GM19025 (cell line): ENCODE measurements around the gene WDR91.
A peak's percentile ranks its signal among the peaks of the same experiment; 100 is the strongest.

ENCODE experiments used
- ATAC-seq: cut with Tn5 transposase; IDR thresholded peaks from one replicate; pipeline ENCODE4 v1.9.1; 2021; ENCODE audit warnings: mild to moderate bottlenecking, low read depth, moderate library complexity; ENCODE audit not compliant: unreplicated experiment

The WDR91 gene

DNA sequence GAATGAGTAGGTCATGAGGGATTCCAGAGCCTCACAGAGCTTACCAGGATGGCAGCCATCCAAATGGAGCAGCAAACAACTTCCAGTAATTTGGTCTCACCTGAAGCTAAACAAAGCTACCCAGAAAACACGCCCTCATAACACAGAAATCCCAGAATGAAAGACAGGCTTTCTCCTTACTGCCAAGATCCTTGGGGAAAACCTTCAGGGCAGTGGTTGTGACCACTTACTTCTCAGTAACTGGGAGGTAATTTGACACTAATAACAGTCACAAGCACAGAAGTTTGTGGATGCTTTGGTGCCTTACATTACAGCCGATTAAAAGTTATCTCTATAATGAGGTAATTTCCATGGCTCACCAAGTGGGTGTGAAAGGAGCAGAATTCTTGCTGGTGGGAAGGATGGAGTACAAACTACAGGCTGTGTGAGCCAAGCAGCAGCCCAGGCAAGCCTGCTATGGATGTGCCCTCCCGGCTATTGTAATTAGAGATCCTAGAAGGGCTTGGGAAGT, 10.4 kb downstream of the WDR91 start:
- no peak for ATAC-seq

DNA sequence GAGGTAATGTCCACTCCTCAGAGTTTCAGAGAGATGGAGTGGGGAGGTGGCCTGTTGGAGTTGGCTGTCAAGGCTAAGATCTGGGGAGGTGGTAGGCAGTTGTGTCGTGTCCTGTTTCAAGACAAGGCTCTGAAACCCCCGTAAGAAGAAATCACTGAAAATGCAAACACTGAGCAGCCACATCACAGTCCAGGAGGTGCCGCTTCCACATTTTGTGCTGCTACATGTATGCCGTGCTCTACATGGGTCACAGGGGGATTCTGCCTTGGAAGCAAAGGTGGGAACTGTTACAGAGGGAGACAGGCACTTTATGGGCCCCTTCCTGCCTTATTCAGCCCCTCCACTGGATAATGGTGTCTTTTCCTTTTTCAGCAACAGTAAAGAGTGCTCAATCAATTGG, 11.9 kb downstream of the WDR91 start:
- no peak for ATAC-seq

DNA sequence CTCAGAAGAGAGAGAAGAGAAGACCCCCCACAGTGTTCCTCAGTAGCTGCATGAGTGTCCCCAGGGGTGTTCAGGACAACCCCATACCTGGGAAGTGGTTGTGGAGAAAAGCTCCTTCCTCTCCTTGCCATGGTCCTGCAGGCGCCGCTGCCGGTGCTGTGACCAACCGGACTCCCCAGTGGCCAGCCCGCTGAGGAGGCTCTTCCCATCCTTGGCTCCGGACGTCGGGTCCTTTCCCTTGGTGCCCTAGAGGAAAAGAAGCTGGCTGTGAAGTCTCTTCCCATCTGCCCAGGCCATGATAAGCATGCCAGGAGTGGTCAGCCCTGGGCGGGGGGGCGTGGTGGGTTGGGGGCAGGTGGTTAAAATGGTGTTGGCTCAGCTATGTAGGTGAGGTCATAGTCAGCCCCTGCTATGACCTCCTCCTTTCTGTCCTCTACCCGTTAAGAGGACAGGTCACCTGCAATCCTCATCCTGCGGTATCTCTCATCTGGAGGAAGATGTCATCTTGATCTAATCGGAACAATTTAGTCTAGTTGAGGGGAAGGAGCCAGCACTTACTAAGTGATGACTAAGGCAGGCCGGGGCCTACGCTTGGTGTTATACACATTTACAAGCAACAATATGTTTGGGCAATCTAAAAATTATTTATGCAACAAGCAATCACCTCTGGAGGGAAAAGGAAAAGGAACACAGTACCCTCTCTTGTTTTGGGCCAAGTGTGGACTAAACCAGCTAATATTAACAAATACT, 13.2 kb downstream of the WDR91 start:
- ATAC-seq: no peak

DNA sequence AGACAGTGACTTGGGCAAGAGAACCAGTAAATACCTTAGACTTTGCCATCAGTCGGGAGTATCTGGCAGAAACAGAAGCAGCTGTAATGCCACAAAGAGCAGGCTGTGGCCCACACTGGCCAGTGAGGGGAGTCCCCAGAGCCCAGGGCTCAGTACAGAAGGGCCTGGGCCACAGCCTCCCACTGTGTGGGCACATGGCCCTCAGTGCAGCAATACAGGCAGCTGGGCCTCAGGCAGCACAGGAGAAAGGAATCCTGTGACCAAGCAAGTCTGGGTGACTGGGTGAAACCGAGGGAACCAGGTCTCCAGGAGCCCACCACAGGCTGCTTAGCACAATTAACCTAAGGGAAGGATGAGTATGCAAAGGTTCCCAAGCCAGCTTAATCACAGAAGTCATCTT, 14.0 kb downstream of the WDR91 start:
- ATAC-seq: no peak

DNA sequence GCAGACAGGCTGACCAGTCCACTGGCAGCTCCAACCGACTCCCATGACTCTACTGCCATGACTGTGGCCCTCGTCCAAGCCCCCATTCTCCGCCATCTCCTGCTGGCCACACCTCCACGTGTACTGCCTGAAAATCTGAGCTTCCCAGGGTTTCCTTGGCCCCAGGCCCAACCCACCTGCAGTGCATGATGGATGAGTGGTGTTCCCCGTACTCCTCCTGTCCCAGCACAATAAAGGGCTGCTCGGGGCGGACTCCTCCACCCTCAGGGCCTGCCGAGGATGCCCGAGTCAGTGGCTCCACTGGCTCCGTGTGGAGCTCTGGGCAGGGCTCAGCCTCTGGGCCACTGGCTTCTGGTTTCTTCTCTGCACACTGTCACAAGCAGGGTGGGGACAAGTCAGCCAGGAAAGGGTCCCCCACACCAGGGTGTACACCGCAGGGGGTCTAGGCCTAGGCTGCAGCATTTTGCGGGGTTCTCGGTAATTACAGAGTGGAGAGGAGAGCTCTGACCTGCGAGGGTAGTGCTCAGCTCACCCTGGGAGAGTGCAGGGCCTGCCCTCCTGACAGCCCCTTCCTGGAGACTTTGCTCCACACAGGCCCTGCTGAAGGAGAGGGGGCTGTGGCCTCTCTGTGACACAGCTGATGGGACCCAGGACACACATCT, 15.2 kb downstream of the WDR91 start:
- no peak for ATAC-seq

DNA sequence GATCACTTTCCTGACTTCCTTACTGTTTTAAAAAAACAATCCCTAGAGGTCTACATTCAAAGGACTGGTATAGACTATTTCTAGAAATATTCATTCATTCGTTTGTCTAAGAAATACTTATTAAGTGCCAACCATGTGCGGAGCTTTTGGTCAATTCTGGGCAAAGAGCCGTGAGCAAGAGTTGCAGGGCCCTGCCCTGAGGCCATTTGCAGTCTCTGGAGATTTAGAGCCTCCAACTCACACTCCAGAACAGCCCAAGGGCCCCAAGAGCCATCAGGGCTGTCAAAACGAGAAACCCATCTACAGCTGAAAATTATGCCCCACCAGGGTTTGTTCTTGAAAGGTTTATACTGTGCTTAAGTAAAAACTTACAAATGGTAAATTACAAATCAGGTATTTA, 16.2 kb downstream of the WDR91 start:
- ATAC-seq: no peak

DNA sequence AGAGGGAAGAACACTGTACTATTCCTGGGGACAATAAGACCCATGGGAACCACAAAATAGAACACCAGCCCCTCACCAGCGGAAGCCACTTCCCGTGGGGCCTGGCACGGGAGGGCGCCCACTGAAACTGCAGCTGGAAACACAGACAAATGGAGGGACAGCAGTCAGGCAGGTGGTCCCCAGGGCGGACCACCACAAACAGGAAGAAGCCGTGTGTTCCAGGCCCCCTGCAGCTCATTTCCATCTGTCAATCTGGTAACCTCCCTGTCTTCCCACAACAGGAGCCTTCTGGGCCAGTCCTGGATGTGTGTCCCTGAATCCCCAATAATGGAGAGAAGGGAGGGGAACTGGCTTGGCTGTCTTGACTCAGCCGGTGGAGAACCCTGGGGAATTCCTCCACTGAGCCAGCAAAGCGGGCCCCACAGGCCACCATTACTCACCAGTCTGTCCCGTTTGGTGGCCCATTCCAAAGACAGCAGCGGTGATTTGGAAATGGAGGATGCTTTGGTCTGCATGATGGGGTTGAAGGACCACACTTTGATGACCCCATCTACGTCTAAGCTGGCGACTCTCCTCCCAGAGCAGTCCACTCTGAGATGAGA, 16.7 kb downstream of the WDR91 start:
- ATAC-seq: no peak

DNA sequence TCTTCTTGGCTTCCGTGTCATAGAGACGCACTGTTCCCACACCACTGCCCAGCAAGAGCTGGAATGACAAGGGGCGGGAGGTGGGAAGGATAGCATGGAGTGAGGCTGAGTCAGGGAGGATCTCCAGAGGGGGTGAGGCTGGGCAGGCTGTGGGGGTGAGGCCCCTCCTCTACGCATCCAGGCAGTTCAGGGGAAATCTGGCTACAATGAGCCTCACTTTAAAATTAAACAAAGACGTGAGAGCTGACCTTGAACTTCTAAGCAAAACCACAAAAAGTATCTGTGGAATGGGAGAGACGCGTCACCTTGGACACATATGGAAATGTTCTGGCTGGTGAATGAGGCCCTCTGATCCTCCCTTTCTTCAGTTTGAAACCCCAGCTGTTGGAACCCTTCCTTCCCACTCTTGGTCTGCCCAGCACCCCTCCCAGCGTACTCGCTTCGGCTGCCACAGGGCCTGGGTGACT, 17.7 kb downstream of the WDR91 start:
- ATAC-seq: no peak

DNA sequence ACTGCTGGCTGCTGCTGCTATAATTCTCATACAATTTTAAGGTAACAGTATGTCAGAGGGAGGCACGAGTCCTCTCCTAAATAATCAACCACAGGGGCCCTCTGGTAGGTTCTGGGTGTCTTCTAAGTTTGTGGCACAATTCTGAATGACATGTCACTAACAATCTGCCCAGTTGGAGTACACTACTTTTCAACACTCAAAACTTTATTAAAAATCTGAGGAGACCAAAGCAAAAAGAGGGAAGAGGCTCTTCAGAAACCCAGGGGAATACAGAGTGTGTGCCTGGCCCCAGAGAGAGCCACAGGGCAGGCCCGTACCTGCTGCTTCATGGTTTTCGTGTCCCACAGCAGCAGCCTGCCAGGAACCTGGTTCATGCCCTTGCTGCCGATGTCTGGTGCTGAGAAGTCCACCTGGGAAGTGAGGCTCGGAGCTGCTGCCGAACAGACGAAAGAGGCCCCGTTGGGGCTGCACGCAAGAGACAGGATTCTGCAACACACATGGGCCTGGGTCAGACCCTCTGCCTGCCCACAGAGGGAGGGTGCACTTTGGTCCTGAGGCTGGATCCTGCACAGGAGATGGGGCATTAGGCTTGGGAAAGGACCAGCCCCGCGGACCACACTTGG, 18.3 kb downstream of the WDR91 start:
- no peak for ATAC-seq

DNA sequence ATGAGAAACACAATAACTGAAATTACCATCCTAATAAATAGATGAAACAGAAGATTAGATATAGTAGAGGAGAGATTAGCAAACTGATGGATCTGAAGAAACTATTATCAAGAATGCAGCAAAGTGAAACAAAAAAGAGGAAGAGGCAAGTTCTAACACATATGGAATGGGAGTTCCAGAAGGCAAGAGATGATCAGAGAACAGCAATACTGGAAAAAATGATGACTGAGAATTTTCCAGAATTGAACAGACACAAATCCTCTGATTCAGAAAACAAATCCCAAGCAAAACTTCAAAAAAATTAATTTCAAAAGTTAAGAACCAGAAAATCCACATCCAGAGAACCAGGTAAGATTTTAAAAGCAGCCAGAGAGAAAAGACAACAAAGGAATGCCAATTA, 20.6 kb downstream of the WDR91 start:
- no peak for ATAC-seq

DNA sequence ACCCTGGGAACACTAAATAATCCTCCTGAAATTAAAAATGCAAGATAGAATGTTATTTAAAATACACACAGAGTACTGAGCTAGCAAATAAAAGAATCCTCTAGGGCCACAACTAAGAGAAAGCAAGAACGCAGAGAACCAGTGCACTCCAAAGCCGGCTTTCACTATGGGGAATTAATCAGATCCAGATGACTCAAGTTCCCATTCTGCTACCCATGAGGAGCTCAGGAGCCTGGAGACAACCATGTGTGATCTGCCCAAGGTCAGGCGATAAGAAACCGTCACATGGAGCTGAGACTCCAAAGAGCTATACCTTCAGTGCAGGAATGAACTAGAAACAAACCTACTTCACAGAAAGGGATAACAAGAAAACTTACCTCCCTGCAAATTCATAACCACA, 21.4 kb downstream of the WDR91 start:
- no peak for ATAC-seq

DNA sequence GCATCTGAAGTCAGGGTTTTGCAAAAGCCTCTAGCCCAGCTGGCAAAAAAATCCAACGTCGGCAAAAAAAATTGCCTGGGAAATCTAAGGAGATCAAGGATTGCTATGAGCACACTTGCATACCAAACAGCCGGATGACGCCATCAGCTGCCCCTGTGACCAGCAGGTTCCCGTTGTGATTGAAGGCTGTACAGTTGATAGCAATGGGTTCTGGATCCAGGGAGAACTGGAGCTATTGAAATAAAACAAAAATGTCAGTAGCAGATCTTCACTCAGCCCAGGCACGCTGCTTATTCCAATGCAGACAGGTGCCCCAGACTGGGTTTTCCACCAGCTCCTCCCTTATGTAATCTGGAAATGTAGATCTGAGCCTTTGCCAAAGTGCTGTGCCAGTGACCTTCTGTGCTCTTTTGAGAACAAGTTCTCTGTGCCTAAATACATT, 22.1 kb downstream of the WDR91 start:
- ATAC-seq: no peak

DNA sequence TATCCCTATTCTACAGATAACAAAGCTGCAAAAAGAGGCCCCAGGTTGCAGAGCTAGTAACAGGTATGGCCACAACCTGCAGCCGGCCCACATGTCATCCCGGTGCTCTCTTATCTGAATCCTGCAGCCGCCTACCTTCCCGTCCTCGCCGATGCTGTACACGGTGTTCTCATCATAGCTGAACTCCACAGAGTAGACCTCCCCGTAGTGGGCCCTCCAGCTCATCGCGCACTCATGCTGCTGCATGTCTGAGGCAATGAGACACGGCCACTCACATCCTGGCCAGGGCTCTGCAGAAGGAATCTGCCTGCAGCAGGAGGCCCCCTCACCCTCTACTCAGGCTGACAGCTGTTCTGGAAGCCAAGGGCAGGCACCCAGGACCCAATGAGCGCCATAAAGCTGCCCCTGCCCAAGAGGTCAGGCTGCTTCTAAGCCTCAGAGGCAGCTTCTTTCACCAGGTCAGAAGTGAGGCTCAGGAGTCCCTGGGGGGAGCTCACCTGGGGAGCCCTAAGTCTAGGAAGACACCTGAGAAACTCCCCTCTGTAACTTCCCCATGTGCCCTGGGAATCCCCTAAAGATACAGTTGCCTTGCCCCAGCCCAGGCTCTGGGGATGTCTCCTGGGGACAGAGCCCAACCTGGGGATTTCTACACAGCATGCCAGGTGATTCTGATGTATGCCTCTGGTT, 22.9 kb downstream of the WDR91 start:
- ATAC-seq: peak; percentile 42

DNA sequence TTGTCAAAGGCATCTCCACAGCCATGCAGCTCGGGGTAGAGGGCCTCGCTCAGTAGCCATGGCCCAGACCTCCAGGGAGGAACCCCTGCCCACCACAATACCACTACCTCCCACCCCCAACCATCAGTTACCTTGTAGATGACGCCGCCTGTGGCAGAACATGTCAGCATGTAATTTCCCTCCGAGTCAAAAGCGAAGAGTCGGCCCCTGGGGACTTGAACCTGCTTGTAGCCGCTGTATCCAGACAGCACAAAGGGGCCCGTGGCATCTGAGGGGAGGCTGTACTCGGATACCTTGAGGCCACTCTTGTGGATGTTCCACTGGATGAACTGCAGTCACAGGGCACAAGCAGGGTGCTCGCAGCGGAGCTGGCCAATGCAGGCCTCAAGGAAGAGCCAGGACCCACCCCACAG, 24.5 kb downstream of the WDR91 start:
- ATAC-seq: peak; percentile 59

DNA sequence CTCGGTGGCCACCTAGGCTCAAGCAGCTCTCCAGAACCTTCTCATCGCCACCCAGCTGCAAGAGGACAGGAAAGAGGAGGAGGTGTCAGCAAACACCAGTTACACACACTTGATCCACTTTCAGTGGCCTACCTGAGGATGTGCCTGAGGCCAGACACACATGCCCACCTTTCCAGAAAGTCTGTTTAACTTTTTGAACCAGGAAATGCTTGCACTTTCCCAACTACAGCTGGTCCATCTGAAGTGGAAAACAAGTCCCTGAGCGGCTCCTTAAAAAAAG, 25.1 kb downstream of the WDR91 start:
- no peak for ATAC-seq

DNA sequence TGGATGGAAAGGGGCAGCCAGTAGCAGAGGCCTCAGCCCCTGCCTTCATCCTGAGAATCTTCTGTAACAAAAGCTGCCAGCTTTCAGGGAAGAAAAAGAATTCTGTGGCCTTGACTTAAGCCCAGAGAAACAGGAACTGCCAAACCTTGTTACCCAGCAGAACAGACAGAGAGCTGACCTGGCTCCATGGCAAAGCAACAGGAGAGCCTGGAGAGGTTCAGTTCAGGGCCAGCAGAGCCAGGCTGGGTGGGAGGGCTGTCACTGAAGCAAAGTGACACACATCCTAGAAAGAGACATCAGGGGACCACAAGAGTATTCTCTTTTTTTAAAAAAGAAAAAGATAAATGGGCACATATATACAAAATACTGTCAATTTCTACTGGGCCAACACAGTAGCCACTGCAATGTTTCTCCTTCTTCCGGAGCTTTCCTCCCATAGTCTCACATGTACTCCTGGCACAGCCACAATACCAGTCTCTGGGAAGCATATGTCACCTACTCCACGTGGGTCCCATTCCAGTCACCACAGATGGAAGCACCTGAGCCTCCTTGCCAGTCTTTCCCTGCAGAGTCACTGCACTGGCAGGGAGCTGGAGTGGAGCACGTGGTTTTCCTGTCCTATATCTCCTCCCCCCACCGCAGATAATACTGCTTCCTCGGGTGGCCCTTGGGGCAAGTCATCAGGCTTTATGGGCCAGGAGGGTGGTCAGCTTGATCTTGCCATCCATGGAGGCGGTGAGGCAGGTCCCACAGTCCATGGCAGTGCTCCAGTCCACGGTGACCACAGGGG, 25.7 kb downstream of the WDR91 start:
- no peak for ATAC-seq

DNA sequence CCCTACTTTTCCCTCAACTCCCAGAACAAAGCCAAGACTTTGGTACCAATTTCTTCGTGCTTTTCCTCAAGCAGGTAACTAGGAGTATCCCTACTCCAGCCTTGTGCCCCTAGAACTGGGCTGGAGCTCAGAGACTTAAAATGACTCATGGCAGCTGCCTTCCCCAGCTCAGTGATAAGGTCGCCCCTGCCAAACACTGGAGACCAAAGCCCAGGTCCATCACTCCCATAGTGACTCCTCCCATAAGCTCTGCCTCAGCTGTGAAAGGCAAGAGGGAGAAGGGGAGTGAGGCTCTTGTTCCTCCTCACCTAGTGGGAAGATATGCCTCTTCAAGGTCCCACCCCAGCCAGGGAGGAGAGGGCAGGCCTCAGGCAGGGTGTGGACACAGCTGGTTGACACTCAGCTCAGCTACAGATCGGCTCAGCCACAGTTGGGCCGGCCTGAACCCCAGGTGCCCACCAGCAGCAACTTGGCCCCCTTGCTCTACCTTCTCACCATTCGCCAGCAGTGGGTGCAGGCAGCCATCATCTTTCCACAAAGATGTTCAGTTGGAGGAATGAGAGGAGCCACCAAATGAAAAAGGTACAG, 27.0 kb downstream of the WDR91 start:
- no peak for ATAC-seq

DNA sequence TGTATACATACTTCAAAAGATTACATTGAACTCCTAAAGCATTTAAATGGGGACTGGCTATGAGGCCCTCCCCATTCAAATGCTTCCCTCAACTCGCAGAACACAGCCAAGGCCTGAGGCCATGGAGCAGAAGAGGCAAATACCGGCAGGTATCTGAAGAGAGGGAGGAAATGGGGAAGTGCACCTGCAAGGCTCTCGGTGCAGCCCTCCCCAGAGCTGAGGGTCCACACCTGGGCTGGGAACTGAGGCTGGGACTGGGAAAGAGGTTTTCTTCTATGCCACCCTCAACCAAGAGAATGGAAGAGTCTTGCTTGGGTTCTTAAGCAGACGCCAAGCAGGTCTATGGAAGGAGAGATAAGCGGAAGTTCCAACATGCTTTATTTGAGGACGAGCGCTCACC, 27.8 kb downstream of the WDR91 start:
- ATAC-seq: no peak

DNA sequence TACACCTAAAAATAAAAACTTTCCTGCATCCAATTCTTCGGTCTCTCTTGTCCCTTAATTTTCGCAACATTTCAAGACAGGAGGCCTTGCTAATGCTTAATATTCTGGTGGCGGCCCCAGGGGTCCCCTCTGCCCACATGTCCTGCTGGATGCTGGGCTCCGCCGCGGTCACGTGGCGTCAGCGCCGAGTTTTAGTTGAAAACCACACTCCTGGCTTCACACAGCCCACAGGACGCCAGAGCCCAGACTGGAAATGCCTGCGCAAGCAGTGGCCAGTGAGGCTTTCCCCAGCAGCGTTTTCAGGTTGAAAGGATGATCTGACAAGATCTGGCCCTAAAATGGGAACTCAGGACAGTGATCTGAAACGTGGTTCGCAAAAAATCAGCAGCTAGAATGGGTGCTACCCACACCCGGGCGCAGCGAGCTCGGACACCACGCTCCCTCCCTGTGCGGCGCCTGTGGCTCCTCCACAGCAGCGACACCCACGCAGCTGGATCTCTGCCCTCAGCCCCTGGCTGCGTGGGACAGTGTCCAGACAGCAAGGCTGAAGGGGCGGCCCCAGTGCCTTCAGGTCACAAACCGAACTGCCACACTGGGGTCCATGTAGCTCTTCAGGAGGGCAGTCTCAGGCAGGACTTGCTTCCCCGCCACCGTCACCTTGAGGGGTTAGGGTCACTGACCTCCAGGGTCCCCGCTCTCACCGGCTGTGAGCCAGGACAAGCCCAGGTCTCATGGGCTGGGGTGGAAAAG, 29.2 kb downstream of the WDR91 start:
- no peak for ATAC-seq
